ENCODE data around the gene COBL. TPM values are rescaled to one million over a fixed set of nuclear protein-coding genes. Genes with fewer than 3 reads are reported as not detected.
A peak's percentile ranks its signal among the peaks of the same experiment; 100 is the strongest.

Gene COBL
- total RNA-seq, 1 donor from 2014 or later = 0.11 TPM

DNA sequence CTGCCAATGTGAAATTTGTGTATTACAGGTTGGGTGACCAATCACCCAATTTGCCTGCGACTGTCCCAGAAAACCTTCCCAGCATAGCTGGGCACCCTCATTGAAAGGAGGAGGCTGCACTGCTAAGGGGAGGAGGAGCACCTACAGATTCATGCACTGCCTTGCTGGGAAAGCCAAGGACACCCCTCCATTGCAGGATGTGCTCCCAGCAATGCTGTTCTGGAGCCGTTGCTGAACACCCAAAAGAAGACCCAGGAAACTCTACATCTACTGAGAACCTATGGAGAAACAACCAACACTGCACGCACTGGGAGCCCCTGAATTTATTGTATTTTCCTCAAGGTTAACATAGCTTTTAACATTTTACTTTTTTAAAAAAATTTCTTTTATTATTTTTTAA is 295.7 kb downstream of the COBL start:
- peak in 1 of 2 donors; percentile 4 for DNase-seq (ENCODE audit: low spot score in 2 of 2)
- intact Hi-C loops (cut with DNase I) = no loop called here
- Histone ChIP-seq H3K4me1 (no peaks in the 10 kb centered on the region), H3K4me3 (no peak overlapping the region), H3K36me3 (no peaks in the 10 kb centered on the region), H3K27me3 (no peaks in the 10 kb centered on the region), H3K9me3 (no peaks in the 10 kb centered on the region), H3K27ac (no peak overlapping the region)
- TF ChIP-seq, protein P1, sequence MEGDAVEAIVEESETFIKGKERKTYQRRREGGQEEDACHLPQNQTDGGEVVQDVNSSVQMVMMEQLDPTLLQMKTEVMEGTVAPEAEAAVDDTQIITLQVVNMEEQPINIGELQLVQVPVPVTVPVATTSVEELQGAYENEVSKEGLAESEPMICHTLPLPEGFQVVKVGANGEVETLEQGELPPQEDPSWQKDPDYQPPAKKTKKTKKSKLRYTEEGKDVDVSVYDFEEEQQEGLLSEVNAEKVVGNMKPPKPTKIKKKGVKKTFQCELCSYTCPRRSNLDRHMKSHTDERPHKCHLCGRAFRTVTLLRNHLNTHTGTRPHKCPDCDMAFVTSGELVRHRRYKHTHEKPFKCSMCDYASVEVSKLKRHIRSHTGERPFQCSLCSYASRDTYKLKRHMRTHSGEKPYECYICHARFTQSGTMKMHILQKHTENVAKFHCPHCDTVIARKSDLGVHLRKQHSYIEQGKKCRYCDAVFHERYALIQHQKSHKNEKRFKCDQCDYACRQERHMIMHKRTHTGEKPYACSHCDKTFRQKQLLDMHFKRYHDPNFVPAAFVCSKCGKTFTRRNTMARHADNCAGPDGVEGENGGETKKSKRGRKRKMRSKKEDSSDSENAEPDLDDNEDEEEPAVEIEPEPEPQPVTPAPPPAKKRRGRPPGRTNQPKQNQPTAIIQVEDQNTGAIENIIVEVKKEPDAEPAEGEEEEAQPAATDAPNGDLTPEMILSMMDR (IDR thresholded peaks at IDR 0.05) = no peak

DNA sequence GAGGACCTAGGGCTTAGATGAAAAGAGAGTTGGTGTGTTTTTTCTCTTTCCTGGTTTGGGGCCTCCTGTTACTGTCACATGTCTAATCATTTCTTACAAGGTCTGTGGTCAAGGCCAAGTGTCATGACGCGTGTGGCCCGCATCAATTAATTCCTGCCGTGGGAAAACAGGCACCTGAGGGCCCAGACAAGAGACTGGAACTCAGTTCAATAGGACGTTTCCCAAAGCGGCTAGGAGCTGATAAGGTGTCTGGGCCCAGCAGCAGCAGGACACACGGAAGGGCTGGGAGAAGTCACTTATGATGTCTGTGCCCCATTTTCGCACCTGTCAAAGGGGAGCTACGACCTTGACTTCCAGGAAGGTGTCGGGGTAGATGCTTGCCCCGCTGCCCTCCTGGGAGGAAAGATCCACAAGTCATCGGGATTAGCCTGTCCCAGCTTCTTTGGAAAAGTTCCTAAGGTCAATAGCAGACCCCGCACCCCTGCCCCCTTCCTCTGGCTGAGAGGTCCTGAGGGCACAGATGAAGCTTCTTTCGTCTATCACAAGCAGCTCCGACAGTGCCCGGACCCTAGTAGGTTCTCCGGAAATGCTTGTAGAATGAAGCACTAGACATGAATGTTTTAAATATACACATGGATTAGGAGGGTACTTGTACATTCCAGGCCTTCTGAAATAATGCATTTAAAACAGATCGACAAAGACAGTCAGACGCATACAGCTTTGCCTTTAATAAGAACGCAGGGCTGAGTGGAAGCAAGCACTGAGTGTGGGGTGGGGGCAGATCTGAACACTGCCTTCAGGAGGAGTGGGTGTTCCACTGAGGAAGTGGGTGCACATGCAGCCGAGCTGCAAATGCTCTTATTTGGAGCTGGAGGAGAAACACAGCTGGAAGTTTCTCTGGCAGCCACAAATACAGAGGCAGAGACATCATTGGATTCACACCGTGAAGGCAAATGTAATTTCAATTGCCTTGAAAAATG is 296.4 kb downstream of the COBL start:
- H3K4me1 ChIP-seq = no peaks in the 10 kb centered on the region
- H3K27ac ChIP-seq = no peak overlapping the region
- H3K4me3 ChIP-seq = no peak overlapping the region
- peak in 1 of 2 donors; percentile 5 for DNase-seq (ENCODE audit: low spot score in 2 of 2)
- TF ChIP-seq, protein P1 (IDR thresholded peaks at IDR 0.05) = no peak
- intact Hi-C loops (cut with DNase I) = no loop called here
- H3K36me3 ChIP-seq = no peaks in the 10 kb centered on the region
- H3K27me3 ChIP-seq = no peaks in the 10 kb centered on the region
- H3K9me3 ChIP-seq = no peaks in the 10 kb centered on the region

DNA sequence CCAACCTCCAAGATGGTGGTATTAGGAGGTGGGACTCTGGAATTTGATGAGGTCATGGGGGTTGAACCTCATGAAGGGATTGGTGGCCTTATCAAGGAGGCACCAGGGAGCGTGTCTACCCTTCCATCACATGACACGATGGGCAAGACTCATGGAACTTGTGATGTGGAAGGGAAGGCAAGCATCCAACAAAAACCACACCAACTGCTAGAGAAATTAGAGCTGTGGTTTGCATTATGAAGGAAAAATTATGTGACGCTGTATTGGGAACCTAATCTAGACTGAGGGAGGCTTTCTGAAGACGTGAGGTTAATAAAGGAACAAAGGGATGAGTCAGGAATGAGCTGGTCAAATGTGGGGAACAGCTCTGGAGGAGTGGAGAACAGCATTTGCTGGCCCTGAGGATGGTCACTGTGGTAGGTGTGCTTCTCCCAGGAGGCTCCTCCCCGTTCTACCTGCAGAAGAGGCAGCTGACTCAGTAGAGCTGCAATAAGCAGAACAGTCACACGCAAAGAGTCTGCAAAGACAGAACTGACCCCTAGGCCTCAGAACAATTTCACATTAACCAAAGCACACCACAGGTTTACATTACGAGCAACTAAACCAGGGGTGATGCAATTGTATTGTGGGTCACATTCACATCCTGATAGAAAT is 297.3 kb downstream of the COBL start:
- no peak overlapping the region for H3K27ac ChIP-seq
- intact Hi-C loops (cut with DNase I) = no loop called here
- H3K4me1 ChIP-seq = no peaks in the 10 kb centered on the region
- H3K27me3 ChIP-seq = no peaks in the 10 kb centered on the region
- H3K36me3 ChIP-seq = no peaks in the 10 kb centered on the region
- DNase-seq (ENCODE audit: low spot score in 2 of 2) = no peak
- TF ChIP-seq, protein P1 (IDR thresholded peaks at IDR 0.05) = no peak
- no peaks in the 10 kb centered on the region for H3K9me3 ChIP-seq
- H3K4me3 ChIP-seq = no peak overlapping the region

DNA sequence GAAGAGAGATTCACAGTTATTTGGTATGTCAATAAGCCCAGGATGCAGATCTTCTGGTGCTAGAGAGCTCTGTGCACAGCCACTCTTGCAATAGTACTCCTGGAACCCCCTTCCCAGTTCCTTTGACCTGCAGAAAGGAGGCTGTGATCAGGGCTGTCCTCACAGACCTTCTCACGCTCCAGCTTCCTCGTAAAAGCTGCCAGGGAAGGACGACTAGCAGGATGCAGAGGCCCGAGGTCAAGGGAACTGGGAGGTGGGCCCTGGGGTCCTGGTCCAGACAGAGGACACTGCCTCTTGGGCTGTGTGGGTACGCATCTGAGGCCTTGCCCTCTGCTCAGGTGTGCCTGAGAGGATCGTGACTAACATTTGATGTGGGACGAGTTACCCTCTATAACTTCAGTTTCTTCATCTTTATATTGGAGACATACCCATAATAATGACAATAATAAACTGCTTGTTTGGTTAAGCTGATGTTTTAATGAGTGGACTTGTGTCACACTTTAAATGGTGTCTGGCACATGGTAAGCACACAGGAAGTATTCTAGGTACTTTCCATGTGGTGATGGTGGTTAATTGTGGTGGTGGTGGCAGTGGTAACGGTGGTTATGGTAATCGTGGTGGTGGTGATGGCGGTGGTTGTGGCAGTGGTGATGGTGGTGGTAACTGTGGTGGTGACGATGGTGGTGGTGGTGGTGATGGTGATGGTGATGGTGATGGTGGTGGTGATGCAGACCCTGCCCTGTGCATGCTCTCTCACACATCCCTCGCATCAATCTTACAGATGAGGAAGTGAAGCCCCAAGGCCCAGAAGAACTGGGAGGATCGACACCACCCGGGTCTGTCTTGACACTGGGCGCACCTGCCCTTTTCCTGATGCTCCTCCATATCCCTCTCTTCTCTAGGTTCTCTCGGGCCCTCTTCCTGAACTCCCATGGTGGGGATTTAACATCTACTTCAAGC is 298.8 kb downstream of the COBL start:
- TF ChIP-seq, protein P1 (IDR thresholded peaks at IDR 0.05) = no peak
- Histone ChIP-seq H3K9me3 (no peaks in the 10 kb centered on the region), H3K36me3 (no peaks in the 10 kb centered on the region), H3K4me3 (no peak overlapping the region), H3K27me3 (no peaks in the 10 kb centered on the region), H3K27ac (no peak overlapping the region), H3K4me1 (no peaks in the 10 kb centered on the region)
- no peak for DNase-seq (ENCODE audit: low spot score in 2 of 2)
- intact Hi-C loops (cut with DNase I) = no loop called here

DNA sequence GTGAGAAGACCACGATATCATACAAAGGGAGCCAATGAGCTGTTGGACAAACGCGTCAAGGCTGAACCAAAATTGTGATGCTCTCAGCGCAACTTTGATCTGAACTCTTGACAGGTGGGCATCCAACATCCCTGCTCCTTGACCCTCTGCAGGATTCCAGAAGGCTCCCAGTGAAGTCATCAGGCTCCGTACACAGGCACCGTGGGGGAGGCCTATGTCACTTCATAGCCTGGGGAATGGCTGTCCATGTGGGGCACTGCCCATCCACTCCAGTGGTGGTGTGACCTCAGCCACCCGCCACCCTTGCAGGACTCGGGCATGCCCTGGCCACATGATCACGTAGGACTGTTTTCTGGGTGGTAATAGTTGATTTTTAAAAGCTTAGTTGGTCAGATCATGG is 300.1 kb downstream of the COBL start:
- intact Hi-C loops (cut with DNase I) = no loop called here
- Histone ChIP-seq H3K4me1 (no peaks in the 10 kb centered on the region), H3K4me3 (no peak overlapping the region), H3K27ac (no peak overlapping the region), H3K9me3 (no peaks in the 10 kb centered on the region), H3K36me3 (no peaks in the 10 kb centered on the region), H3K27me3 (no peaks in the 10 kb centered on the region)
- DNase-seq (ENCODE audit: low spot score in 2 of 2) = no peak
- TF ChIP-seq, protein P1 (IDR thresholded peaks at IDR 0.05) = no peak

Data from ascending aorta (tissue), 2 donors.